ENCODE results near the gene CEL. TPM values are rescaled to one million over a fixed set of nuclear protein-coding genes. Genes with fewer than 3 reads are reported as not detected.
A peak's percentile ranks its signal among the peaks of the same experiment; 100 is the strongest.

The CEL gene
- total RNA-seq, 1 donor from 2014 or later, result 1.9 TPM

DNA sequence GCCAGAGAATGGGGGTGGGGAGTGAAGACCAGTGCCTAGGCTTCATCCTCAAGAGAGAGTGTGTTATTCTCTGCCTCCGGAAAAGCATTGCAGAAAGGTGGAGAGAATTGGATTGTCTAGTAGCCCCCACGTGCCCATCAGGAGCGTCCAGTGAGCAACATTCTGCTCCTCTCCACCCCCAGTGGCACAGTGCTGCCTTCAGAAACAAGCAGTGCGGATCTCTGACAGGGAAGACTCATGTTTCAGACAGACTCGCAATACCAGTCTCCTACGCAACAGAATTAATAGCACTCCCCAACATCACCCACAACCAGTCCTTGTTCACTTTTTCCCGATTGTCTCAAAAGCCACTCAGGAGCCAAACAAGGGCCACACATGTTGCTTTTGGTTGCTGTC, 14.9 kb upstream of the CEL start:
- no peaks in the 10 kb centered on the region for H3K27me3 ChIP-seq (ENCODE audit: low read depth)
- H3K4me3 ChIP-seq, result no peak overlapping the region
- TF ChIP-seq, protein P1, sequence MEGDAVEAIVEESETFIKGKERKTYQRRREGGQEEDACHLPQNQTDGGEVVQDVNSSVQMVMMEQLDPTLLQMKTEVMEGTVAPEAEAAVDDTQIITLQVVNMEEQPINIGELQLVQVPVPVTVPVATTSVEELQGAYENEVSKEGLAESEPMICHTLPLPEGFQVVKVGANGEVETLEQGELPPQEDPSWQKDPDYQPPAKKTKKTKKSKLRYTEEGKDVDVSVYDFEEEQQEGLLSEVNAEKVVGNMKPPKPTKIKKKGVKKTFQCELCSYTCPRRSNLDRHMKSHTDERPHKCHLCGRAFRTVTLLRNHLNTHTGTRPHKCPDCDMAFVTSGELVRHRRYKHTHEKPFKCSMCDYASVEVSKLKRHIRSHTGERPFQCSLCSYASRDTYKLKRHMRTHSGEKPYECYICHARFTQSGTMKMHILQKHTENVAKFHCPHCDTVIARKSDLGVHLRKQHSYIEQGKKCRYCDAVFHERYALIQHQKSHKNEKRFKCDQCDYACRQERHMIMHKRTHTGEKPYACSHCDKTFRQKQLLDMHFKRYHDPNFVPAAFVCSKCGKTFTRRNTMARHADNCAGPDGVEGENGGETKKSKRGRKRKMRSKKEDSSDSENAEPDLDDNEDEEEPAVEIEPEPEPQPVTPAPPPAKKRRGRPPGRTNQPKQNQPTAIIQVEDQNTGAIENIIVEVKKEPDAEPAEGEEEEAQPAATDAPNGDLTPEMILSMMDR (IDR thresholded peaks at IDR 0.05; ENCODE audit: borderline replicate concordance), result no peak
- no peaks in the 10 kb centered on the region for H3K4me1 ChIP-seq
- no peaks in the 10 kb centered on the region for H3K9me3 ChIP-seq (replicated peaks)
- intact Hi-C loops (cut with micrococcal nuclease), result no loop called here
- no peak for DNase-seq
- H3K36me3 ChIP-seq, result peaks cover 100% of the 10 kb centered on the region
- H3K27ac ChIP-seq (replicated peaks), result no peak overlapping the region

DNA sequence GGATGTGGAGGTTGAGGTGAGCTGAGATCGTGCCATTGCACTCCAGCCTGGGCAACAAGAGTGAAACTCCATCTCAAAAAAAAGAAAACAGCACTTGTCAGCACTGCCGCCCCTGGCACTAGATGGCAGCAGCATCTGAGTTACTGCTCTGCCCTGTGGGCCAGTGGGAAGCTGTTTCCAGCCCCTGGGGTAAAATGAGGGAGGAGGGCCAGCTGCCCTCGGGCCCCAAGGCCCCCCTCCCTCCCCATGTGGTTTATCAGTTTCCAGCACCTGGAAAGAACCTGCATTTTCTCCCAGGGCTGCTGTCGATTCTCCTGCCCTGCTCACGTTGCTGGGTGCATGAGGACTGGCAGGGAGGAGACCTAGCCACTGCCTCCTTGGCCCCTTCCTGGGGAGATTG, 13.2 kb upstream of the CEL start:
- DNase-seq, result no peak
- H3K27me3 ChIP-seq (ENCODE audit: low read depth), result no peaks in the 10 kb centered on the region
- H3K4me3 ChIP-seq, result no peak overlapping the region
- intact Hi-C loops (cut with micrococcal nuclease), result no loop called here
- no peak overlapping the region for H3K27ac ChIP-seq (replicated peaks)
- H3K36me3 ChIP-seq, result peaks cover 98% of the 10 kb centered on the region
- TF ChIP-seq, protein P1 (IDR thresholded peaks at IDR 0.05; ENCODE audit: borderline replicate concordance), result peak; percentile 58
- H3K4me1 ChIP-seq, result peaks cover 5% of the 10 kb centered on the region
- no peaks in the 10 kb centered on the region for H3K9me3 ChIP-seq (replicated peaks)

DNA sequence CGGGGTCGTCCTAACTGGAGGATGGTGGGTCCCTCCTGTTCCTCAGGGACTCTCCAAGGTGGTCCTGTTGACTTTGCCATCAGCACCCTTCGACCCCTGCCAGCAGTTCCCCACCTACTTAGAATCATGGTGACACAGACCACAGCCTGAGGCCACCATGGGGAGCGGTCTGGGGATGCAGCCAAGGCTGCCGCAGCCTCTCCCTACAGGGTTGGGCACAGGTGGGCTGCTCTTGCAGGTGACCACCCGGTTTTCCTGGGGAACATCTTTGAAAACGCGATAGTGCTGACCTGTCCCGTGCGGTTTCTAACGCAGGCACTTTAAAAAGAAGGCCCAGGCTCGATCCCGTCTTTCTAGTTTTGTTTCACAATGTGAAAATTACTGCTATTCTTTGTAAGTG, 12.7 kb upstream of the CEL start:
- DNase-seq, result no peak
- intact Hi-C loops (cut with micrococcal nuclease), result no loop called here
- TF ChIP-seq, protein P1 (IDR thresholded peaks at IDR 0.05; ENCODE audit: borderline replicate concordance), result no peak

DNA sequence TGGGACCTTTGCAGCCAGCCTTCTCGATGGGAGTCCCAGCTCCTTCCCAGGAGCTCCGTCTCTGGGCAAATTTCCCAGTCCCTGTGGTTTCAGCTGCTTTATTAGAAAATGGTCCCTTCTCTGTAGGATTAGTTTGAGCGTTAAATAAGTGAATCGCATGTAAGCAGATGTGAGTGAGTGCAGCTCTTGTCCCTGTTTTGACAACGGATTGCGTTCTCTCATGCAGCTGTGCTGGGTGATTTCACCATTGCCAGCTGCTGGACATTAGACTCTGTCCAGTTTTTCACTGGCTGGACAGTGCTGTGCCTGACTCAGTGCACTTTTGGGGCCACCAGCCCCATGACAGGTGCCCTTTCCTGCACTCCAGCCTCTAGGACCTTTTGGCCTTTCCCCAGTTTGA, 11.6 kb upstream of the CEL start:
- TF ChIP-seq, protein P1 (IDR thresholded peaks at IDR 0.05; ENCODE audit: borderline replicate concordance), result no peak
- H3K4me3 ChIP-seq, result no peak overlapping the region
- intact Hi-C loops (cut with micrococcal nuclease), result no loop called here

More for the DNA sequence above, 12.7 kb upstream of the CEL start:
- Histone ChIP-seq H3K4me1 (peaks cover 10% of the 10 kb centered on the region), H3K9me3 (replicated peaks) (no peaks in the 10 kb centered on the region), H3K27ac (replicated peaks) (no peak overlapping the region), H3K36me3 (peaks cover 97% of the 10 kb centered on the region), H3K4me3 (no peak overlapping the region), H3K27me3 (ENCODE audit: low read depth) (no peaks in the 10 kb centered on the region)

DNA sequence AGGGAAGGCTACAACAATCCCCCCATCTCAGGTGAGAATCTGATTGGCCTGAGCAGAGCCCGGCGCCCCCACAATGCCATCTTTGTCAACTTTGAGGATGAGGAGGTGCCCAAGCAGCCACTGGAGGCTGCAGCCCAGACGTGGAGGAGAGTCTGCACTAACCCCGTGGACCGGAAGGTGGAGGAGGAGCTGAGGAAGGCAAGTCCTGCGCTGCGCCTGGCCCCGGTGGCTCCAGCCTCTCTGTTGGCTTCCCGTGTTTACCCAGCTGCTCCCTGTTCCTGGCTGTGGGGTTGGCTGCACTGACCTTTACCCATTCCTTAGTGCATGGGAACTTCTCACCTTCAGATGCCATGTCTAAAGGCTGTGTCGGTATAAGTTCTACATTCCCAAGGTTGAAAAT, 11.0 kb upstream of the CEL start:
- Histone ChIP-seq H3K27me3 (ENCODE audit: low read depth) (no peaks in the 10 kb centered on the region), H3K4me3 (no peak overlapping the region), H3K4me1 (peaks cover 24% of the 10 kb centered on the region), H3K36me3 (peaks cover 95% of the 10 kb centered on the region), H3K27ac (replicated peaks) (no peak overlapping the region), H3K9me3 (replicated peaks) (no peaks in the 10 kb centered on the region)
- intact Hi-C loops (cut with micrococcal nuclease), result no loop called here
- DNase-seq, result no peak
- TF ChIP-seq, protein P1 (IDR thresholded peaks at IDR 0.05; ENCODE audit: borderline replicate concordance), result no peak

More for the DNA sequence above, 11.6 kb upstream of the CEL start:
- Histone ChIP-seq H3K27me3 (ENCODE audit: low read depth) (no peaks in the 10 kb centered on the region), H3K27ac (replicated peaks) (no peak overlapping the region), H3K9me3 (replicated peaks) (no peaks in the 10 kb centered on the region), H3K36me3 (peaks cover 95% of the 10 kb centered on the region), H3K4me1 (peaks cover 18% of the 10 kb centered on the region)
- DNase-seq, result no peak

Data from left ventricle myocardium inferior (tissue), 1 donor.